HepG2 (cell line): ENCODE data around the gene TMBIM1. TPM values are rescaled to one million over a fixed set of nuclear protein-coding genes. Genes with fewer than 3 reads are reported as not detected.

Experiments
- CBX2 ChIP-seq, 2 experiments: fragments of 200-600 bp in 1 of 2; sonication (generic); formaldehyde crosslinking in 1 of 2; IDR thresholded peaks; 2 replicates each; pipeline versions ENCODE4 v1.7.0 to v1.8.1; 2018 to 2022; ENCODE audit warnings: low read depth in 2 of 2, low read length in 1 of 2, mild to moderate bottlenecking in 1 of 2, missing genetic modification reagents in 1 of 2
- FOXA1 ChIP-seq, 2 experiments: fragments of 450-650 bp in 1 of 2; sonication (generic) in 1 of 2; formaldehyde crosslinking in 1 of 2; IDR thresholded peaks; 2 replicates each; pipeline versions ENCODE4 v1.4.0 to v1.6.1; 2016 to 2020; ENCODE audit warnings: missing genetic modification reagents in 1 of 2
- GATA4 ChIP-seq: sonication (generic); IDR thresholded peaks from 2 replicates; pipeline ENCODE4 v1.6.1; 2016; ENCODE audit warnings: antibody characterized with exemption, low read depth, borderline replicate concordance
- MAFG ChIP-seq: sonication (generic); formaldehyde crosslinking; IDR thresholded peaks from 2 replicates; pipeline ENCODE4 v1.5.1; 2020; ENCODE audit warnings: mild to moderate bottlenecking, missing genetic modification reagents
- NFKB2 ChIP-seq: sonication (generic); formaldehyde crosslinking; IDR thresholded peaks from 2 replicates; pipeline ENCODE4 v1.4.0; 2020; ENCODE audit warnings: missing genetic modification reagents, borderline replicate concordance
- NFKBIZ ChIP-seq: IDR thresholded peaks from 2 replicates; pipeline ENCODE4 v1.6.1; 2018; ENCODE audit warnings: missing genetic modification reagents, missing compliant biosample characterization
- RAD21 ChIP-seq: fragments of 450-650 bp; formaldehyde crosslinking; IDR thresholded peaks from 2 replicates; pipeline ENCODE4 v1.5.0; 2020; ENCODE audit warnings: mild to moderate bottlenecking
- REL ChIP-seq: sonication (generic); formaldehyde crosslinking; conservative IDR thresholded peaks from 2 replicates; pipeline ENCODE4 v1.8.0; 2022; ENCODE audit warnings: mild to moderate bottlenecking, missing genetic modification reagents, moderate library complexity
- SATB2 ChIP-seq: sonication (generic); formaldehyde crosslinking; IDR thresholded peaks from 2 replicates; pipeline ENCODE4 v1.5.0; 2020; ENCODE audit warnings: missing genetic modification reagents
- SOX5 ChIP-seq: IDR thresholded peaks from 2 replicates; pipeline ENCODE4 v1.6.1; 2016; ENCODE audit warnings: borderline replicate concordance
- TP53 ChIP-seq: sonication (generic); formaldehyde crosslinking; conservative IDR thresholded peaks from 2 replicates; pipeline ENCODE4 v1.4.0; 2020; ENCODE audit warnings: missing genetic modification reagents
- TSC22D2 ChIP-seq: sonication (generic); formaldehyde crosslinking; IDR thresholded peaks from 2 replicates; pipeline ENCODE4 v1.5.1; 2020; ENCODE audit warnings: missing genetic modification reagents, mild to moderate bottlenecking, borderline replicate concordance
- ZNF256 ChIP-seq: sonication (generic); formaldehyde crosslinking; conservative IDR thresholded peaks from 2 replicates; pipeline ENCODE4 v1.4.0; 2020; ENCODE audit warnings: missing genetic modification reagents
- ZNF501 ChIP-seq: sonication (generic); formaldehyde crosslinking; IDR thresholded peaks from 2 replicates; pipeline ENCODE4 v1.5.1; 2020; ENCODE audit warnings: mild to moderate bottlenecking, moderate library complexity, missing genetic modification reagents
- ZNF550 ChIP-seq: sonication (generic); formaldehyde crosslinking; IDR thresholded peaks from 2 replicates; pipeline ENCODE4 v1.4.0; 2020; ENCODE audit warnings: mild to moderate bottlenecking, missing genetic modification reagents, borderline replicate concordance
- ZSCAN9 ChIP-seq: IDR thresholded peaks from 2 replicates; pipeline ENCODE4 v1.6.1; 2016; ENCODE audit warnings: borderline replicate concordance
- polyA plus RNA-seq, 8 experiments: library from polyadenylated mRNA; depleted of rRNA in 3 of 8; stranded (reverse) in 7 of 8; unstranded in 1 of 8; fragments of >200 nt; fragmentation: Illumina TruSeq in 4 of 8; extraction: Trizol in 4 of 8; gene quantifications; 2 replicates each; pipeline versions ENCODE4 v1.2.1 to v1.2.3, GENCODE V29; 2011 to 2016; ENCODE audit warnings: low read depth in 4 of 8, missing spikeins in 1 of 8, mixed read lengths in 1 of 8; ENCODE audit not compliant: insufficient read depth in 1 of 8
- total RNA-seq, 5 experiments: library from RNA; depleted of rRNA; stranded (reverse); fragments of >200 nt; fragmentation: Illumina TruSeq; extraction: Trizol; gene quantifications; 2 replicates each; pipeline ENCODE4 v1.2.3, GENCODE V29; 2016; ENCODE audit warnings: low read depth in 1 of 5
- TF ChIP-seq, protein P1 (sequence below): IDR thresholded peaks from 2 replicates; pipeline ENCODE4 v1.6.1; 2016; ENCODE audit warnings: missing biosample characterization, missing genetic modification reagents, low read depth
- TF ChIP-seq, protein P2 (sequence below), 2 experiments: IDR thresholded peaks; 2 replicates each; pipeline ENCODE4 v1.6.1; 2011 to 2012; ENCODE audit warnings: low read length in 2 of 2, borderline replicate concordance in 1 of 2, low read depth in 1 of 2, mild to moderate bottlenecking in 1 of 2, moderate library complexity in 1 of 2
- TF ChIP-seq, protein P3 (sequence below): sonication (generic); formaldehyde crosslinking; IDR thresholded peaks from 2 replicates; pipeline ENCODE4 v1.4.0; 2020; ENCODE audit warnings: missing genetic modification reagents, borderline replicate concordance

The TMBIM1 gene
- total and polyA plus RNA-seq, 2 of the 13 experiments (the other 11 are each of a cell fraction or from before 2014, with no cell fraction given), result 127 to 139 TPM

DNA sequence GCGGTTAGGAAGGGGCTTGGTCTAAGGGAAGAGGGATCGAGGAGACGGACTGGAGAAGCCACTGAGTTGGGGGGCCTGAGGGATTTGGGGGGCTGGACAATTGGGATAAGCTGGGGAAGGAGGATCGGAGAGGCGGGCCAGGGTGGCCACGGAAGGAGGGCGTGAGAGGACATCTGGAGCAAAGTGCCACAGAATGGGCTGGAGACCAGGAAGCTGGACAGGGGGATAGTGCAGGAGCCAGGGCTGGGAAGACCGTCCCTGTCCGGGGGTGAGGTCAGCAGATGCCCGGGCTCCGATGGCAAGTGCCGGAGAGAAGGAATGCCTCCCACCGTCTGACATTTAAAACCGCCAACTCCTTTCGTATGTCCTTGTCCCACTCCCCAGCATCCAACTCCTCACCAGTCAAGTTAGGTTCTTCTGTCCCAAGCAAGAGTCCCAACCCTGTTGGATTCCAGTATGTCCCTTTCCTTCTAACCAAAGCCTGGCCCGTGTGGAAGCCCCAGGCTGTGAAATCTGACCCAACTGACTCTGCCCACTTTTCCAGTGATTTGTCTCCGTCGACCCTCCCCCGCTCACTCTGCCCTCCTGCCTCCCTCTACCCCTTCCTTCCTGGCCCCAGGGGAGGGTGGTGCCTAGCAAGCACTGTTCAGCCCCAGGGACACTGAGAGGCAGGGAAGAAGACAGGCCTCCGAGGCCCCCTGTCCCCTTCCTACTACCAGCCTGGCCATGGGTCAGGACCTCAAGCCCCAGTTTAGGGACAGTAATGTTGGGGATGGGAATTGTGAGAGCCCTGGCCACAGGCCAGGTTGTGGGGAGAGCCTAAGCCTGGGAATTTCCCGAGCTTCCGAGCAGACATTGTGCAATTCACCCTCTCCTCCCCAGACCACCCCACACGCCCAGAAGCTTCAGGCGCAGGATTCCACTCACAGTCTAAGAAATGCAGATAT is 31.5 kb upstream of the TMBIM1 start (continued):
- TF ChIP-seq, protein P1, sequence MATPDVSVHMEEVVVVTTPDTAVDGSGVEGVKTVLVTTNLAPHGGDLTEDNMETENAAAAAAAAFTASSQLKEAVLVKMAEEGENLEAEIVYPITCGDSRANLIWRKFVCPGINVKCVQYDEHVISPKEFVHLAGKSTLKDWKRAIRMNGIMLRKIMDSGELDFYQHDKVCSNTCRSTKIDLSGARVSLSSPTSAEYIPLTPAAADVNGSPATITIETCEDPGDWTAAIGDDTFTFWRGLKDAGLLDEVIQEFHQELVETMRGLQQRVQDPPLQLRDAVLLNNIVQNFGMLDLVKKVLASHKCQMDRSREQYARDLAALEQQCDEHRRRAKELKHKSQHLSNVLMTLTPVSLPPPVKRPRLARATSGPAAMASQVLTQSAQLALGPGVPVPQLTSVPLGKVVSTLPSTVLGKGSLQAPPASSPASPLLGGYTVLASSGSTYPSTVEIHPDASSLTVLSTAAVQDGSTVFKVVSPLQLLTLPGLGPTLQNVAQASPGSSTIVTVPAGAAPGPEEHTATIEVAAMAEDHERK, result no peak
- peak; percentile 74 for TF ChIP-seq ZNF501 (CRISPR knock-in tag)
- TF ChIP-seq CBX2 (IDR thresholded peaks at IDR 0.05; ENCODE audit: low read depth, low read length), result no peak
- 0 out of 2 replicates have a peak, but pooled peaks have one; percentile 81 for TF ChIP-seq CBX2 (CRISPR knock-in tag; IDR thresholded peaks at IDR 0.05; ENCODE audit: low read depth)
- TF ChIP-seq TP53 (CRISPR knock-in tag), result no peak
- TF ChIP-seq ZSCAN9, result no peak
- no peak; the same call in 1 of the 2 replicates for TF ChIP-seq SOX5
- TF ChIP-seq ZNF256, result no peak
- peak; percentile 25; the same call in 1 of the 2 replicates for TF ChIP-seq NFKB2 (CRISPR knock-in tag)
- TF ChIP-seq FOXA1 (IDR thresholded peaks at IDR 0.05), result no peak
- 0 out of 2 replicates have a peak, but pooled peaks have one; percentile 13 for TF ChIP-seq FOXA1 (CRISPR knock-in tag; IDR thresholded peaks at IDR 0.05)
- TF ChIP-seq ZNF550 (CRISPR knock-in tag), result no peak
- TF ChIP-seq MAFG, result peak; percentile 27
- peak; percentile 61; the same call in 1 of the 2 replicates for TF ChIP-seq TSC22D2 (CRISPR knock-in tag)
- no peak; the same call in 1 of the 2 replicates for TF ChIP-seq GATA4
- TF ChIP-seq, protein P2, sequence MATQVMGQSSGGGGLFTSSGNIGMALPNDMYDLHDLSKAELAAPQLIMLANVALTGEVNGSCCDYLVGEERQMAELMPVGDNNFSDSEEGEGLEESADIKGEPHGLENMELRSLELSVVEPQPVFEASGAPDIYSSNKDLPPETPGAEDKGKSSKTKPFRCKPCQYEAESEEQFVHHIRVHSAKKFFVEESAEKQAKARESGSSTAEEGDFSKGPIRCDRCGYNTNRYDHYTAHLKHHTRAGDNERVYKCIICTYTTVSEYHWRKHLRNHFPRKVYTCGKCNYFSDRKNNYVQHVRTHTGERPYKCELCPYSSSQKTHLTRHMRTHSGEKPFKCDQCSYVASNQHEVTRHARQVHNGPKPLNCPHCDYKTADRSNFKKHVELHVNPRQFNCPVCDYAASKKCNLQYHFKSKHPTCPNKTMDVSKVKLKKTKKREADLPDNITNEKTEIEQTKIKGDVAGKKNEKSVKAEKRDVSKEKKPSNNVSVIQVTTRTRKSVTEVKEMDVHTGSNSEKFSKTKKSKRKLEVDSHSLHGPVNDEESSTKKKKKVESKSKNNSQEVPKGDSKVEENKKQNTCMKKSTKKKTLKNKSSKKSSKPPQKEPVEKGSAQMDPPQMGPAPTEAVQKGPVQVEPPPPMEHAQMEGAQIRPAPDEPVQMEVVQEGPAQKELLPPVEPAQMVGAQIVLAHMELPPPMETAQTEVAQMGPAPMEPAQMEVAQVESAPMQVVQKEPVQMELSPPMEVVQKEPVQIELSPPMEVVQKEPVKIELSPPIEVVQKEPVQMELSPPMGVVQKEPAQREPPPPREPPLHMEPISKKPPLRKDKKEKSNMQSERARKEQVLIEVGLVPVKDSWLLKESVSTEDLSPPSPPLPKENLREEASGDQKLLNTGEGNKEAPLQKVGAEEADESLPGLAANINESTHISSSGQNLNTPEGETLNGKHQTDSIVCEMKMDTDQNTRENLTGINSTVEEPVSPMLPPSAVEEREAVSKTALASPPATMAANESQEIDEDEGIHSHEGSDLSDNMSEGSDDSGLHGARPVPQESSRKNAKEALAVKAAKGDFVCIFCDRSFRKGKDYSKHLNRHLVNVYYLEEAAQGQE (IDR thresholded peaks at IDR 0.05; ENCODE audit: borderline replicate concordance in 1 of 2, low read depth in 1 of 2, low read length in 2 of 2), result 0 out of 4 replicates have a peak, but pooled peaks of 1 of the 2 experiments have one; percentile 29
- no peak for TF ChIP-seq RAD21
- TF ChIP-seq REL, result 0 out of 2 replicates have a peak, but pooled peaks have one; percentile 73
- peak; percentile 30; the same call in 1 of the 2 replicates for TF ChIP-seq NFKBIZ (CRISPR knock-in tag)
- TF ChIP-seq SATB2, result no peak
- TF ChIP-seq, protein P3, sequence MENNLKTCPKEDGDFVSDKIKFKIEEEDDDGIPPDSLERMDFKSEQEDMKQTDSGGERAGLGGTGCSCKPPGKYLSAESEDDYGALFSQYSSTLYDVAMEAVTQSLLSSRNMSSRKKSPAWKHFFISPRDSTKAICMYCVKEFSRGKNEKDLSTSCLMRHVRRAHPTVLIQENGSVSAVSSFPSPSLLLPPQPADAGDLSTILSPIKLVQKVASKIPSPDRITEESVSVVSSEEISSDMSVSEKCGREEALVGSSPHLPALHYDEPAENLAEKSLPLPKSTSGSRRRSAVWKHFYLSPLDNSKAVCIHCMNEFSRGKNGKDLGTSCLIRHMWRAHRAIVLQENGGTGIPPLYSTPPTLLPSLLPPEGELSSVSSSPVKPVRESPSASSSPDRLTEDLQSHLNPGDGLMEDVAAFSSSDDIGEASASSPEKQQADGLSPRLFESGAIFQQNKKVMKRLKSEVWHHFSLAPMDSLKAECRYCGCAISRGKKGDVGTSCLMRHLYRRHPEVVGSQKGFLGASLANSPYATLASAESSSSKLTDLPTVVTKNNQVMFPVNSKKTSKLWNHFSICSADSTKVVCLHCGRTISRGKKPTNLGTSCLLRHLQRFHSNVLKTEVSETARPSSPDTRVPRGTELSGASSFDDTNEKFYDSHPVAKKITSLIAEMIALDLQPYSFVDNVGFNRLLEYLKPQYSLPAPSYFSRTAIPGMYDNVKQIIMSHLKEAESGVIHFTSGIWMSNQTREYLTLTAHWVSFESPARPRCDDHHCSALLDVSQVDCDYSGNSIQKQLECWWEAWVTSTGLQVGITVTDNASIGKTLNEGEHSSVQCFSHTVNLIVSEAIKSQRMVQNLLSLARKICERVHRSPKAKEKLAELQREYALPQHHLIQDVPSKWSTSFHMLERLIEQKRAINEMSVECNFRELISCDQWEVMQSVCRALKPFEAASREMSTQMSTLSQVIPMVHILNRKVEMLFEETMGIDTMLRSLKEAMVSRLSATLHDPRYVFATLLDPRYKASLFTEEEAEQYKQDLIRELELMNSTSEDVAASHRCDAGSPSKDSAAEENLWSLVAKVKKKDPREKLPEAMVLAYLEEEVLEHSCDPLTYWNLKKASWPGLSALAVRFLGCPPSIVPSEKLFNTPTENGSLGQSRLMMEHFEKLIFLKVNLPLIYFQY (CRISPR knock-in tag), result peak; percentile 66
